MCF 10A (cell line): ENCODE results near the gene ZBTB7B. TPM values are rescaled to one million over a fixed set of nuclear protein-coding genes. Genes with fewer than 3 reads are reported as not detected.

Experiments used
- BruUV-seq: library from RNA; stranded (reverse); fragments of 400-500 nt; replicated peaks from 2 replicates; lab custom pipeline; 2021; lab: Mats Ljungman, UMichigan
- CTCF ChIA-PET: fragments of 300-600 bp; sonication (Branson Sonifier 250); formaldehyde crosslinking; extraction: SDS; loops from one replicate; lab custom pipeline; 2021; ENCODE audit warnings: antibody characterized with exemption, inconsistent platforms; lab: Yijun Ruan, JAX
- POLR2A ChIA-PET: fragments of 300-600, 350-650 bp; sonication (Branson Sonifier 250); formaldehyde crosslinking; extraction: SDS; loops from one replicate; lab custom pipeline; 2020; ENCODE audit warnings: antibody characterized with exemption, inconsistent platforms; lab: Yijun Ruan, JAX
- DNase-seq: peaks from one replicate; pipeline ENCODE4 v3.0.0-alpha.2; 2018; ENCODE audit not compliant: unreplicated experiment
- H3K27ac Mint-ChIP-seq: one replicate; pipeline ENCODE4 v1.8.0; 2022; ENCODE audit warnings: mild to moderate bottlenecking, low read depth, mixed read lengths; ENCODE audit not compliant: unreplicated experiment
- H3K27me3 Mint-ChIP-seq: one replicate; pipeline ENCODE4 v1.8.0; 2022; ENCODE audit warnings: mixed read lengths; ENCODE audit not compliant: insufficient read depth, unreplicated experiment
- H3K36me3 Mint-ChIP-seq: one replicate; pipeline ENCODE4 v1.8.0; 2022; ENCODE audit warnings: mild to moderate bottlenecking, moderate library complexity, mixed read lengths; ENCODE audit not compliant: insufficient read depth, unreplicated experiment
- H3K4me1 Mint-ChIP-seq: one replicate; pipeline ENCODE4 v1.8.0; 2022; ENCODE audit warnings: mixed read lengths; ENCODE audit not compliant: insufficient read depth, unreplicated experiment
- H3K4me3 Mint-ChIP-seq: one replicate; pipeline ENCODE4 v1.8.0; 2022; ENCODE audit warnings: mild to moderate bottlenecking, moderate library complexity, mixed read lengths; ENCODE audit not compliant: unreplicated experiment
- H3K9me3 Mint-ChIP-seq: one replicate; pipeline ENCODE4 v1.8.0; 2022; ENCODE audit warnings: mixed read lengths; ENCODE audit not compliant: unreplicated experiment
- CTCF ChIP-seq: fragments of 200-600 bp; IDR thresholded peaks from one replicate; pipeline ENCODE4 v1.8.0; 2022; ENCODE audit warnings: antibody characterized with exemption, mild to moderate bottlenecking; ENCODE audit not compliant: unreplicated experiment
- intact Hi-C: fragments of 100-400 bp; cut with micrococcal nuclease; formaldehyde crosslinking; loops from 2 replicates; pipeline ENCODE4 v1.14.1; 2022
- total RNA-seq: library from RNA; stranded (reverse); gene quantifications from 2 replicates; pipeline ENCODE4 v1.2.3, GENCODE V29; 2022

Gene ZBTB7B
- total RNA-seq, 1 experiment from 2014 or later, result 175 TPM

DNA sequence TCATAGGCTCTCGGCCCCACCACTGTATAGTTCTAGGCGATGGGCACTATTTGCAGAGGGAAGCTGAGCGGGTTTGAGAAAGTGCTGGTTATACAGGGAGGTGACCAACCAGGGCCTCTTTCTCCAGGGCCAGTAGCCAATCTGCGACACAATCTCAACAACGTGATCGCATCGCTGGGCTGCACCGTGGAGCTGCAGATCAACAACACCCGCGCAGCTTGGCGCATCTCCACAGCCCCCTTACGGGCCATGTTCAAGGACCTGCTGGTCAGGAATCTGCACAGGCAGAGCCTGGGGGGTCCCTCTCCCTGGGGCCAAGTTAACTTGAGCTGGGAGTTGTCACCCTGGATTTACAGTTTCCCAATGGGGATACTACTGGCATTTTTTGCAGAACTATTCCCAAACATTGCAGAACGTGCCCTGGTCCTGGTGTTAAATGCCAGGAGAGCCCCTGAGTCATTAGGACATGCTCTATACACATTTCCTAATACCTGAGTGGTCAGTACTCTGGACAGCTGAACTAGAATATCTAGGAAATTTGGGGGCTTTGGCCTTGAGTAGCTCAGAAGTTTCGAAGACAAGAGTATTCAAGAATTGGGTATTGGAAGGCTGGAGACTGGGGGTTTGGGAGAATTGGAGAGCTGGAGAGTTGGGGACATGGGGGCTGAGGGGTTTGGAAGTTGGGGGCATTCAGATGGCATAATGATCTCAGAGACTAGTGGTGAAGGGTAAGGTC, 37.9 kb downstream of the ZBTB7B start:
- CTCF ChIA-PET, result interaction anchor here (0.5 to 23.3 kb wide), 11 partner anchors 12 to 853 kb away, joined by 3 to 390 read pairs (median 7); partner anchors contain the start of genes ADAM15, EFNA4, FLAD1 and KRTCAP2
- Mint-ChIP-seq H3K36me3 (no peaks in the 10 kb centered on the region), H3K4me3 (no peak overlapping the region), H3K27me3 (no peaks in the 10 kb centered on the region), H3K4me1 (peaks cover 50% of the 10 kb centered on the region), H3K9me3 (no peaks in the 10 kb centered on the region), H3K27ac (no peak overlapping the region)
- no peak for TF ChIP-seq CTCF
- POLR2A ChIA-PET, result interaction anchor here (0.6 to 5.4 kb wide), 14 partner anchors 10 to 85 kb away, joined by 3 to 24 read pairs (median 4); partner anchors contain the start of genes ADAM15, CKS1B, EFNA4 and FLAD1
- BruUV-seq, result no TSS peak
- DNase-seq, result no peak
- intact Hi-C loops, result no loop called here

DNA sequence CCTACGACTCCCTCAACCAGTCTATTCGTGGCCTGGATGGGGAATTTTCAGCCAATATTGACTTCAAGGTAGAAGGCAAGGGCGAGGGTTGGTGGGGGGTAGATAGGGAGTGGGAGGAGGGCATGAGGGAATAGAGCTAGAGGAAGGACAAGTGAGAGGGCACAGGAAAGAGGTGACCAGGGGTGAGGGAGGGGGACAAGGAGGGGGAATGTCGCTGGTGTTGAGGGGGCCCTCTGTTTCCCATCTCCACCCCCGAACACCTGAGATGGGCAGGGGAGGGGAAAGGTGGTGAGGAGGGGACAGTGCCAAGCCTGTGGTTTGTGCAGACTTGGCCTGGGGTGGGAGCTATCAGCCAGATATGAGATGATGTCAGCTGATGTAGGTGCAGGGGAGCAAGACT, 40.2 kb downstream of the ZBTB7B start:
- no peak for TF ChIP-seq CTCF
- H3K27ac Mint-ChIP-seq, result no peak overlapping the region
- DNase-seq, result no peak
- CTCF ChIA-PET, result interaction anchor here (0.7 to 23.3 kb wide), 8 partner anchors 20 to 770 kb away, joined by 3 to 390 read pairs (median 21); partner anchors contain the start of genes EFNA4, FLAD1 and PYGO2
- no peak overlapping the region for H3K4me3 Mint-ChIP-seq
- peaks cover 43% of the 10 kb centered on the region for H3K4me1 Mint-ChIP-seq
- no peaks in the 10 kb centered on the region for H3K27me3 Mint-ChIP-seq
- H3K9me3 Mint-ChIP-seq, result no peaks in the 10 kb centered on the region
- POLR2A ChIA-PET, result interaction anchor here (0.7 to 5.4 kb wide), 6 partner anchors 14 to 130 kb away, joined by 4 to 24 read pairs (median 6); partner anchors contain the start of genes CKS1B and KRTCAP2
- no TSS peak for BruUV-seq
- H3K36me3 Mint-ChIP-seq, result no peaks in the 10 kb centered on the region
- intact Hi-C loops, result no loop called here

DNA sequence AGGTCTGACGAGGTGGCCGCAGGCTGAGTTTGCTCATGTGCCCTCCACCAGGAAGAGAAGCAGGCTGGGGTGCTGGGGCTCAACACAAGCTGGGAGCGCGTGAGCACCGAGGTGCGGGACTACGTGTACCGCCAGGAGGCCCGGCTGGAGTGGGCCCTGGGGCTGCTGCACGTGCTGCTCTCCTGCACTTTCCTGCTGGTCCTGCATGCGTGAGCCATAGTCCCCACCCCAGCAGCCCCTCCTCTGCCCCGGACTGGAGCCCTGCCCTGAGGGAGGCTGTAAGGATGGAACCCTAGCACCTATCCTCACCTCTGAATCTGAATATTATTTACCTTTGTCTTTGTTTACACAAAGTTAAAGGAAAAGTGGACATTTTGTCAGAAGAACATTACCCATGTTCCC, 40.7 kb downstream of the ZBTB7B start:
- H3K27ac Mint-ChIP-seq, result no peak overlapping the region
- POLR2A ChIA-PET, result interaction anchor here (0.7 to 5.4 kb wide), 9 partner anchors 15 to 1236 kb away, joined by 3 to 24 read pairs (median 5); partner anchors contain the start of genes CKS1B and KRTCAP2

More for the DNA sequence above, 40.7 kb downstream of the ZBTB7B start:
- no peak for TF ChIP-seq CTCF
- CTCF ChIA-PET, result interaction anchor here (0.7 to 23.3 kb wide), 14 partner anchors 9 to 770 kb away, joined by 3 to 390 read pairs (median 14); partner anchors contain the start of genes EFNA4, FLAD1 and PBXIP1
- Mint-ChIP-seq H3K4me3 (no peak overlapping the region), H3K36me3 (no peaks in the 10 kb centered on the region), H3K4me1 (peaks cover 38% of the 10 kb centered on the region), H3K27me3 (no peaks in the 10 kb centered on the region), H3K9me3 (no peaks in the 10 kb centered on the region)
- intact Hi-C loops, result no loop called here
- no TSS peak for BruUV-seq
- DNase-seq, result no peak
